ENCODE results near the gene NAALADL1. TPM values are rescaled to one million over a fixed set of nuclear protein-coding genes. Genes with fewer than 3 reads are reported as not detected.

The NAALADL1 gene
- total RNA-seq, 1 experiment from 2014 or later: 0.23 TPM

DNA sequence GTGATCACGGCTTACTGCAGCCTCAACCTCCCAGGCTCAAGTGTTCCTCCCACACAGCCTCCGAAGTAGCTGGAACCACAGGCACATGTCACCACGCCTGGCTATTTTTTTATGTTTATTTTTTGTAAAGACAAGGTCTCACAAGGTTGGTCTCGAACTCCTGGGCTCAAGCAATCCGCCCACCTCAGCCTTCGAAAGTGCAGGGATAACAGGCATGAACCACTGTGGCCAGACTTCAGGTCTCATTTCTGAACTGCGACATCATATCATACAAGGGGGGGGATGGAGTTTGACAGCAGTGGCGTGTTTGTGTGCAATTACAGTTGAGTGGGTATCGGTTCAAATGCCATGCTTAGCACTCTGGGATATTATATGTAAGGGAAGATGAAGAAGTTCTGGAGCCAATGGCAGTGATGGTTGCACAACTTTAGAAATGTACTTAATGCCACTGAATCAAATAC is 6.9 kb downstream of the NAALADL1 start:
- Mint-ChIP-seq H3K36me3 (ENCODE audit: insufficient read depth, unreplicated experiment) (peaks cover 9% of the 10 kb centered on the region), H3K4me1 (ENCODE audit: low read depth, unreplicated experiment) (no peaks in the 10 kb centered on the region), H3K27me3 (ENCODE audit: insufficient read depth, unreplicated experiment) (peaks cover 3% of the 10 kb centered on the region), H3K9me3 (ENCODE audit: unreplicated experiment) (no peaks in the 10 kb centered on the region), H3K4me3 (ENCODE audit: unreplicated experiment) (no peak overlapping the region), H3K27ac (ENCODE audit: unreplicated experiment) (no peak overlapping the region)
- no peak for DNase-seq
- Histone ChIP-seq H3K4me3 (ENCODE audit: low read depth, low read length) (no peak overlapping the region), H3K27me3 (replicated peaks; ENCODE audit: control insufficient read depth, insufficient read depth, low read length) (no peaks in the 10 kb centered on the region), H3K36me3 (ENCODE audit: control insufficient read depth, insufficient read depth, low read length) (no peaks in the 10 kb centered on the region), H3K9me3 (no peaks in the 10 kb centered on the region), H3K4me1 (no peaks in the 10 kb centered on the region)
- CTCF ChIA-PET: no interaction called here
- intact Hi-C loops (cut with micrococcal nuclease; ENCODE audit: unreplicated experiment): no loop called here
- TF ChIP-seq, protein P1, sequence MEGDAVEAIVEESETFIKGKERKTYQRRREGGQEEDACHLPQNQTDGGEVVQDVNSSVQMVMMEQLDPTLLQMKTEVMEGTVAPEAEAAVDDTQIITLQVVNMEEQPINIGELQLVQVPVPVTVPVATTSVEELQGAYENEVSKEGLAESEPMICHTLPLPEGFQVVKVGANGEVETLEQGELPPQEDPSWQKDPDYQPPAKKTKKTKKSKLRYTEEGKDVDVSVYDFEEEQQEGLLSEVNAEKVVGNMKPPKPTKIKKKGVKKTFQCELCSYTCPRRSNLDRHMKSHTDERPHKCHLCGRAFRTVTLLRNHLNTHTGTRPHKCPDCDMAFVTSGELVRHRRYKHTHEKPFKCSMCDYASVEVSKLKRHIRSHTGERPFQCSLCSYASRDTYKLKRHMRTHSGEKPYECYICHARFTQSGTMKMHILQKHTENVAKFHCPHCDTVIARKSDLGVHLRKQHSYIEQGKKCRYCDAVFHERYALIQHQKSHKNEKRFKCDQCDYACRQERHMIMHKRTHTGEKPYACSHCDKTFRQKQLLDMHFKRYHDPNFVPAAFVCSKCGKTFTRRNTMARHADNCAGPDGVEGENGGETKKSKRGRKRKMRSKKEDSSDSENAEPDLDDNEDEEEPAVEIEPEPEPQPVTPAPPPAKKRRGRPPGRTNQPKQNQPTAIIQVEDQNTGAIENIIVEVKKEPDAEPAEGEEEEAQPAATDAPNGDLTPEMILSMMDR (IDR thresholded peaks at IDR 0.05; ENCODE audit: insufficient read depth in 1 of 2, low read depth in 1 of 2, low read length in 1 of 2, severe bottlenecking in 1 of 2, unreplicated experiment in 1 of 2): no peak
- no TSS peak for BruUV-seq (replicated peaks)
- POLR2A ChIA-PET: no interaction called here

DNA sequence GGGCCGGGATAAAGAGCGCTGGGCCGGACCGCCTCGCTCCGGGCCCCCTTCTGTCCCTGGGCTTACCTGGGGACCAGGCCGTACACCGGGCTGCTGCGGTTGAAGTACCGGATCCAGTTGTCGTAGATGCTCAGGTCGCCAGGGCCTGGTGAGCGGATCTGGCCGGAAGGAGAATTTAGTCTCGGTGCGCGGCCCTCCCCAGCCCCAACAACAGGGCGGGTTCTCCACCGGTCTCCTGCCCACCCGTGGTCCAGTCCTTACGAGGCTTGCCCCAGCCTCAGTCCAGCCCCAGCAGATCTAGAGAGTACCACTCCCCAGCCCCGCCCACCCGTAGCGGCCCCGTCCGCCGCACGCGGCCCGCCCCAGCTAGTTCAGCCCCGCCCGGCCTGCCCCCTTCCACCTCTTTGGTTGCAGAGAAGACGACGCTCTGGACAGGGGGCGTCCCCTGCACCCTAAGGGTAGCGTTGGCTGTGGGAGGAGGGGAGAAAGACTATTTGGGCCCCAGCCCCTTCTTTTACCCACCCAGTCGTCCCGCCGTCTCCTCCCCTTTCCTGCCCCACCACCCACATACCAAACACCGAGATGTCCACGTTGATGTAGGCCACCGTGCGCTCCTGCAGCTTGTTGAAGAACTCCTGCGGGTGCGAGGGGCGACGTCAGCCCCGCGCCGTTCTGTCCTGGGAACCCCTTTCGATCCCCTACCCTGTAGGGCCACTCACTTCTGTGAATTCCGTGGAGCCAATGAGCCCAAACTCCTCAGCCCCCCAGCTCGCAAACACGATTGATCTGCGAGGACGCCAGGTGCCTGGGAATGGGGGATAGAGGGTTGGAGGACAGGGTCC is 10.6 kb downstream of the NAALADL1 start:
- H3K27me3 Mint-ChIP-seq (ENCODE audit: insufficient read depth, unreplicated experiment): no peaks in the 10 kb centered on the region
- CTCF ChIA-PET: no interaction called here
- no peaks in the 10 kb centered on the region for H3K9me3 Mint-ChIP-seq (ENCODE audit: unreplicated experiment)
- Histone ChIP-seq H3K9me3 (no peaks in the 10 kb centered on the region), H3K4me3 (ENCODE audit: low read depth, low read length) (no peak overlapping the region), H3K4me1 (0 out of 2 replicates have a peak, but pooled peaks cover 3% of the 10 kb centered on the region), H3K27me3 (replicated peaks; ENCODE audit: control insufficient read depth, insufficient read depth, low read length) (no peaks in the 10 kb centered on the region), H3K36me3 (ENCODE audit: control insufficient read depth, insufficient read depth, low read length) (peaks cover 7% of the 10 kb centered on the region)
- no peak for DNase-seq
- BruUV-seq (replicated peaks): no TSS peak
- TF ChIP-seq, protein P1 (IDR thresholded peaks at IDR 0.05; ENCODE audit: insufficient read depth in 1 of 2, low read depth in 1 of 2, low read length in 1 of 2, severe bottlenecking in 1 of 2, unreplicated experiment in 1 of 2): no peak
- POLR2A ChIA-PET: no interaction called here
- H3K4me1 Mint-ChIP-seq (ENCODE audit: low read depth, unreplicated experiment): no peaks in the 10 kb centered on the region
- intact Hi-C loops (cut with micrococcal nuclease; ENCODE audit: unreplicated experiment): no loop called here
- H3K4me3 Mint-ChIP-seq (ENCODE audit: unreplicated experiment): no peak overlapping the region
- no peak overlapping the region for H3K27ac Mint-ChIP-seq (ENCODE audit: unreplicated experiment)
- H3K36me3 Mint-ChIP-seq (ENCODE audit: insufficient read depth, unreplicated experiment): peaks cover 21% of the 10 kb centered on the region

DNA sequence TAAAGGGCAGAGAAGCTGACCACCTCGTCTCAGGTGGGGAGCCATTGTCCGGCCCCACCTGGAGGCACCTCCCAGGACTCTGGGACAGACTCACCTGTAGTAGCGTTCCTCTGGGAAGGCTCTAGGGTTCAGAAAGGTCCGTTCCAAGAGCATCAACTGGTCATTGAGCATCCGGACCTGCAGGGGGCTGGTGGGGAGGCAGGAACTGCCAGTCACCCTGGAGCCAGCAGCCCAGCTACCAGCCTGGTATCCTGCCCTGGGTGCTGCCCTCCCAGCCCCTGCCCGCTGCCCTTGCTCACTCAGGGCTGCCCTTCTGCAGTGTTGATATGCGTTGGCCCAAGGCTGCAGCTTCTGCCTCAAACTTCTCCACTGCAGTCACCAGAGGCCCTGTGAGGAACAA is 12.6 kb downstream of the NAALADL1 start:
- H3K27ac Mint-ChIP-seq (ENCODE audit: unreplicated experiment): no peak overlapping the region
- H3K4me1 Mint-ChIP-seq (ENCODE audit: low read depth, unreplicated experiment): no peaks in the 10 kb centered on the region
- Histone ChIP-seq H3K9me3 (no peaks in the 10 kb centered on the region), H3K27me3 (replicated peaks; ENCODE audit: control insufficient read depth, insufficient read depth, low read length) (no peaks in the 10 kb centered on the region), H3K4me3 (ENCODE audit: low read depth, low read length) (no peak overlapping the region), H3K4me1 (peaks cover 11% of the 10 kb centered on the region; the same call in 1 of the 2 replicates), H3K36me3 (ENCODE audit: control insufficient read depth, insufficient read depth, low read length) (peaks cover 7% of the 10 kb centered on the region)
- no peaks in the 10 kb centered on the region for H3K27me3 Mint-ChIP-seq (ENCODE audit: insufficient read depth, unreplicated experiment)
- intact Hi-C loops (cut with micrococcal nuclease; ENCODE audit: unreplicated experiment): no loop called here
- no peak for DNase-seq
- H3K9me3 Mint-ChIP-seq (ENCODE audit: unreplicated experiment): no peaks in the 10 kb centered on the region
- POLR2A ChIA-PET: no interaction called here
- no peak overlapping the region for H3K4me3 Mint-ChIP-seq (ENCODE audit: unreplicated experiment)
- BruUV-seq (replicated peaks): no TSS peak
- TF ChIP-seq, protein P1 (IDR thresholded peaks at IDR 0.05; ENCODE audit: insufficient read depth in 1 of 2, low read depth in 1 of 2, low read length in 1 of 2, severe bottlenecking in 1 of 2, unreplicated experiment in 1 of 2): no peak
- CTCF ChIA-PET: no interaction called here
- peaks cover 22% of the 10 kb centered on the region for H3K36me3 Mint-ChIP-seq (ENCODE audit: insufficient read depth, unreplicated experiment)
